ENCODE results near the gene NR3C2.

- no peak for TF ChIP-seq CTCF (conservative IDR thresholded peaks at IDR 0.05; ENCODE audit: low read length)
- TF ChIP-seq EZH2phosphoT487 (IDR thresholded peaks at IDR 0.05; ENCODE audit: borderline replicate concordance, low read depth, low read length): no peak
Observed at GRCh38 chr4:148449921-148450320, 7.7 kb upstream of the NR3C2 start.

All from OCI-LY7 (cell line).